Right ventricle myocardium inferior (tissue), 1 donor: ENCODE results near the gene ATP11C. TPM values are rescaled to one million over a fixed set of nuclear protein-coding genes. Genes with fewer than 3 reads are reported as not detected.
"Not testable (repeated sequence)": the region's sequence is repeated elsewhere in the genome, so short reads cannot be mapped to it uniquely, and the experiment has no call there.

Source experiments
- ATAC-seq: fragments of 200-7000 bp; cut with Tn5 transposase; one replicate; pipeline ENCODE4 v1.9.1; 2020; ENCODE audit warnings: mild to moderate bottlenecking, moderate library complexity
- DNase-seq: peaks from one replicate; pipeline ENCODE4 v3.0.0; 2021; ENCODE audit errors: missing footprints
- intact Hi-C: fragments of 100-400 bp; cut with DNase I; formaldehyde crosslinking; loops from one replicate; pipeline ENCODE4 v1.11.0; 2022
- total RNA-seq: library from RNA; stranded (reverse); fragmentation: NEBNext Ultra II Directional; extraction: Animal tissue kit (Norgen Biotek cat#: 25700); gene quantifications from one replicate; pipeline ENCODE4 v1.2.1, GENCODE V29; 2021
- donor health status: DM: no; HTN: yes; CAD: no; lungs with severe emphysema.

Gene ATP11C
- total RNA-seq, 1 donor from 2014 or later, result 6.0 TPM

DNA sequence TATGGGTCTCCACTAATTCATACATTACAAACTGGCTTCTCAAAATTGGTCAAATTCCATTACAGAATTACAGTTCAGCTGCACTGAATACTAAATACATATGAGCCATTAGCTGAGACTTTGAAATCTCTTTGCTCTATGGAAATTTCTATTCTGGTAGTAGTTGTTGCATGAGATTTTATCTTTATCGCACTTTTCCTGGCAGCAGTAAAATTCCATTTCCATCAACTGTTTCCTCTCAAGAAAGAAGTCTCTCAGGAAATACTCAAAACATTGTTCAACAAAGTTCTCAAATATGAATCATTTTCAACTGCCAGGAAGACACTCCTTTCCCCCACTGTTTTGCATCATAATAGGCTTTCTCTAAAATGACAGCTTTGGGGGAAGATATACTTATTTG lies 51.3 kb downstream of the ATP11C start:
- ATAC-seq (no peak), DNase-seq (no peak)
- intact Hi-C loops, result no loop called here

DNA sequence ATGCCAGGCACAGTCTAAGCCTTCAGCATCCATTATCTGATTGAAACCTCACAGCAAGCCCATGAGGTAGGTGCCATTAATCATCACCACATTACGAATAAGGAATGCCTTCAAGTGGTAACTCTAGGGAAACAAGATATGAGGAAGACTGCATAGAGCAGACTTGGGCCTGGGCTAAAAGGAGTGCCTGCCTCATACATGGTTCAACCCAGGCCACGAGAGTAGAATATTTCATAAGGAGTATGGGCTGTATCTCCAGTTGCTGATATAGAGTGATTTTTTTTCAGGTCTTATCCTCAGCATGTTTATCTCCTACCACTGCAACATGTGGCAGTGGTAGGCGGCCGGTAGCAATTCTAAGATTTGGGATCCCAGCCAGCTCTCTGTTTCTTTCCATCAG lies 51.7 kb downstream of the ATP11C start:
- intact Hi-C loops, result no loop called here
- DNase-seq, result no peak
- ATAC-seq, result no peak

DNA sequence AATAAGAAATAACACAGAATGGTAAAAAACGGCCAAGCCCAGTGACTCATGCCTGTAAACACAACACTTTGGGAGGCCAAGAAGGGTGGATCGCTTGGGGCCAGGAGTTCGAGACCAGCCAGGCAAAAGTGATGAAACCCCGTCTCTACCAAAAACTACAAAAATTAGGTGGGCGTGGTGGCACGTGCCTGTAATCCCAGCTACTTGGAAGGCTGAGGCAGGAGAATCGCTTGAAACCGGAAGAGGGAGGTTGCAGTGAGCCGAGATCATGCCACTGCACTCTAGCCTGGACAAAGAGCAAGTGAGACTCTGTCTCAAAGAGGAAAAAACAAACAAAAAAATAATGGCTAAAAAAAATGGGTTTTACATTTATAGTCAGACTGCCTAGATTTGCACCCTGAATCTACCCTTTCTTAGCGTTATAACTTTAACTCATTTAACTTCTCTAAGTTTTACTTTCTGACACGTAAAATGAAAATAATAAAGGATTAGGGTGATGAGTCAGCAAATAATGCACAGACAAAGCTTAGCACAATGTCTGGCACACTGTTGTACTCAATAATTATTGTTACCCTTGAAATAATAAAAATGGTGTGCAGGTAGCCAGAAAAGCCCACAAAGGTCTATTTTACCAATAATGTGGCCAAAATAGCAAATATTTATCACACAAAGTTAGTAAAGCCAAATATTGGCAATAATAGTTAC lies 55.0 kb downstream of the ATP11C start:
- ATAC-seq, result no peak
- no peak for DNase-seq
- intact Hi-C loops, result no loop called here

- intact Hi-C loops, result no loop called here
- DNase-seq, result no peak
- ATAC-seq, result no peak
These were observed 57.0 kb downstream of the ATP11C start for GRCh38 chrX:139875841-139876240.

DNA sequence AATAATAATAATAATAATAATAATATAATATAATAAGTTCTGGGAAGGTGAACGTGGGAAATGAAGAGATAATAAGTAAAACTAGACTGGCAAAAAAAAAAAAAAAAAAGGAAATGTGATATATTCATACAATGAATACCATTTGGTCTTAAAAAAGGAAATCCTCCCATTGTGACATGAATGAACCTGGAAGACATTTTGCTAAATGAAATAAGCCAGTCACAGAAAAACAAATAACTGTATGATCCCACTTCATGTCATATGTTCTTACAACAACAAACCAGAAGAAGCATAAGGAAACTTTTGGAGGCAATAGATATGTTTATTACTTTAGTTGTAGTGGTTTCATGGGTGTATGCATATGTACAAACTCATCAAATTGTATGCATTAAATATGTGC lies 63.1 kb downstream of the ATP11C start:
- intact Hi-C loops, result no loop called here
- ATAC-seq (no peak), DNase-seq (no peak)

GRCh38 chrX:139864640-139865039 lies 68.2 kb downstream of the ATP11C start:
- DNase-seq (no peak), ATAC-seq (no peak)
- intact Hi-C loops, result no loop called here

- intact Hi-C loops, result no loop called here
- DNase-seq, result no peak
- ATAC-seq, result no peak
These were observed 70.6 kb downstream of the ATP11C start for GRCh38 chrX:139862208-139862607.

- ATAC-seq, DNase-seq, intact Hi-C loops: not testable (repeated sequence)
These were observed 76.0 kb downstream of the ATP11C start for GRCh38 chrX:139856826-139857225.

DNA sequence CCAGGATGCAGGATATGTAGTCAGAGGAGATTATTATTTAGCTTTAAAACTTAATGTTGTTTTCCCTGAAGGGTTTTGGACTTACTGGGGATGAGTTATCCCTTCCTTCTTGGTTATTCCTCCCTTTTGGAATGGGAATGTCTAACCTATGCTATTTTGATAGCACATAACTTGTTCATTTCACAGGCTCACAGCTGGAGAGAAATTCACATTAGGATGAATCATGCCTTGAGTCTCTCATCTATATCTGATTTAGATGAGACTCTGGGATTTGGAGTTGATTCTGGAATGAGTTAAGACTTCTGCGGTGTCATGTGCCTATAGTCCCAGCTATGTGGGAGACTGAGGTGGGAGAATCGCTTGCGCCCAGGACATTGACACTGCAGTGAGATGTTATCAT lies 81.1 kb downstream of the ATP11C start:
- ATAC-seq (no peak), DNase-seq (no peak)
- intact Hi-C loops, result no loop called here

DNA sequence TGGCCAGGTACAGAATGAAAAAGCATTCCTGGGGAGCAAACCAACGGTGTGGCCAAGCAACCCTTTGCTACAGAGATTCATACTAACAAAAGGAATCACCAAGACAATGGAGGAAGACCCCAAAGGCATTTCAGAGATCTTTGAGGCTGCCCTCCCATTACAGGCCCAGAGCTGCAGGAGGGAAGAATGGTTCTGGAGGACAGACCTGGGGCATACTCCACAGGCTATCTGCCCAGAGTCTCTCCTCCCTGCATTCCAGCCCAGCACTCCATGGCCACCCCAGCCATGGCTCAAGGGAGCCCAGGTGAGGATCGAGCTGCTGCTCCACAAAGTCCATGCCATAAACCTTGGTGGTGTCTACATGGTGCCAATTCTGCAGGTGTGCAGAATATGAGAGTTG lies 81.9 kb downstream of the ATP11C start:
- DNase-seq (no peak), ATAC-seq (no peak)
- intact Hi-C loops, result no loop called here

DNA sequence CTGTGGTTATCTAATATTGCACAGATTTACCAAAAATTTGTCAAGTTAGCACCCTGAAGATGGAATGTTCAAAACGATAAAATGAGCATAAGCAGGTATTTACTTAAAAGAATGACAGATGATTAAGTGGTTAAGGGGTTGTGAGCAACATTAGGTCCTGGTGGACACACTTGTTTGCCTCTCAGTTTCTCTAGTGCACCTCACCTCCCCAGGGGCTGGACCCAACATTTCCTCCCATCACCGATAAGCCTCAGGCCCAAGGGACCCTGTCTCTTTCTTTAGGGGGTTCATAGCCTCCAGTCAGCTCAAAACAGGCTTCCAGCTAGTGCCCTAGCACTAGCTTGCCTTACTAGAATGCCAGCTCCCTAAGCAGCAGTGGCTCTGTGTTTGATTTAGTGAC lies 88.0 kb downstream of the ATP11C start:
- DNase-seq (no peak), ATAC-seq (no peak)
- intact Hi-C loops, result no loop called here

DNA sequence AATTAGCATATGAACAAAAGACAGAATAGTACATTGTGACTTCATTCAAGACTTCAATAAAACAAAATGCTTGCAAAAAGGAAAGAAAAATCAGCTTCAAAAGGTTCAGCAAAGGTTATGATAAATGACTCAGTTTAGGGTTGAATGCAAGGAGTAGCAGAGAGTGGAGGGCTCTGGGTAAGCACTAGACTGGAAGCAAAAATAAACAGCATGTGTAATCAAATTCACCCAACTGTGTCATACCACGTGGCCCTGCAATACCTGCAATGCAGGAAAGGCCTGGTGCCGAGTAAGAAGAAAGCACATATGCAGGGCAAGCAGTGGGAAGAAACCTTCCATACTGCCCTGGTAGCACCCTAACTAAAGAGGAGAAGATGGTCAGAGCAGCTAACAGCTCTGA lies 88.7 kb downstream of the ATP11C start:
- no peak for ATAC-seq
- DNase-seq, result no peak
- intact Hi-C loops, result no loop called here

DNA sequence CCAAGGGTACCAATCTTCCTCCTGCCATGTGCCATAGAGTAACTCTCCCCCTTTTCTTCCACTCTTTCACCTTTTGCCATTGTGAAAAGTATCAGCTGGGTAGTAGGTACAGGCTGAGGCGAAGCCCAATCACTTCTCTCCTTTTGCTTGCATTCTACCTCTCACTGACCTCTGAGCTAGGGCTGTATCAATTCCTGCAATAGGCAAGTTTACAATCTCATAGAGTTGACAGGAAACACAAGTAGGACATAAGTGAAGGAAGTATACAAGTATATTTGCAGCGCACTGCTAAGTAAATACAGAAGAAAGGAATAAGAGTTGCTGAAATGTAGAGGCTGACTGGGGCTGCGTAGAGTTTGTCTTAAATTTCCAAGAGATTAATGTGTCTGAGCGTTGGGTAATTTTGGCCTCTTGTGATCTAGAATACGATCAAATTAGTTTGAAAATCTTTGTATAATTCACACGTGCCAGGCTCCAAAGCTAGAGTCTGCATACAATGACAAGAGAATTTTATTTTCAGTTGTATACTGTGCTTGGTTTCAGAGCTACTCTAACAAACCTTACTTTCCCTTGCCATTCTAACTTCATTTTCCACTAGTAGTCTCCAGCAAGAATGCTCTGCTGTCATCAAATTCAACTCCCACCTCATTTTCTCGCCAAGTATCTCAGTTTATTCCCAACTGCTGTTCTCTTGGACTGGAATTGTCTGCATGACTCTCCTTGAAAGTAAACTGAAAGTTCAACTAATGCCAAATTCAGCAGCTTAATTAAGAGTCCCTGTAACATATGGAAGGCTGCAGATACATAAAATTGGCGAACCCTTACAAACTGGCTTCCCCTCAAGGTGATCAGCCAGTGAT lies 90.3 kb downstream of the ATP11C start:
- DNase-seq (no peak), ATAC-seq (no peak)
- intact Hi-C loops, result no loop called here

- ATAC-seq, DNase-seq, intact Hi-C loops: not testable (repeated sequence)
These were observed 96.5 kb downstream of the ATP11C start for GRCh38 chrX:139836335-139836734.

DNA sequence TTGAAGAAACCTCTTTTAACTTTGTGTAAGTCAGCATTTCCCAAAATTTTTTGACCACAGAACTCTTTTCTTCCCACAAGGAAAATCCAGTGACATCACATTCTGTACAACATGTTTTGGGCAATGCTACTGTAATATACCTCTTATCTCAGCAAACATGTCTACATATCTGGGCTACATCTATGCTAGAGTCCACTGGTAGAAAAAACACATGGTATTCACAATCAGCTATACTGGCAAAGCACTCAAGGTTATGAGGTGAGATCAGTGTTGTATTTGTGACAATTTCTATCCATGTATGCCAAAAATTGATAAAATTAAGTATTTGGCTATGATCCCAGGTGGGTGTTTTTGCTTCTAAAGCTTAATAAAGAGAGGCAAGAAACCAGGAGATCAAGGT lies 98.0 kb downstream of the ATP11C start:
- intact Hi-C loops, result no loop called here
- no peak for DNase-seq
- no peak for ATAC-seq

- intact Hi-C loops, result no loop called here
- DNase-seq (no peak), ATAC-seq (no peak)
These were observed 100.0 kb downstream of the ATP11C start for GRCh38 chrX:139832718-139833309.

DNA sequence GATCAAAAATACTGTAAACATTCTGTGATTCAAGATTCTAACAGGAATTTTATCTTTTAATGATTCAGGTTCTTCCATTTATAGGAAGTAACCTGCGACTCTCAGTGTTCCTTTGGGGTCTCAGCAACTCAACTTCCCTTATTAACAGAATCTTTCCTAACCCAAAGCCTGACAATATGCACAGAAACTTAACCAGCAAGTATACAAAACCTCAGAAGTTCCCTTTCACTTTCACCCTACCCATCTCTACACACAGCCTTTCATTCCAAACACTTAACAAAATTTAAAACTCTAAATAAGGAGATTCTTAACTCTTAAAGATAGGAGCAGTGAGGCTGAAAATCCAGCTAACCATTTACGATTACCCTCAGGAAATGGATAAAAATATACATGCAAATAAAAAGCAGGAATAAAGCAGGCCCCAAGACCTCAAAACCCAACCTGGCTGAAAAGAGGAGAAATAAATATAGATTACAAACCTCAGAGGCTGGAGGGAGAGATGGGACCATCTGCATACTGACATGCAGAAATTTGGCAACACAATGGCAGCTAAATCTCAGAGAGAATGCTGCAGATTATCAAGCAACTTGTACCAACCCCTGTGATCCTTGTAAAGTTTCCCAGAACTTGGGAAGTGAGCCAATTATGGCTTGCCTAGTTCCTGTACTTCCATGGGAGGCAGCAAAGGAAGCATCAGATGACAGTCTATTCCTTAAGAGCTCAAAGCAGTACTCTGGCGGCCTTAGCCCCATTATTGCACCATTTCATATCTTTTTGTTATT lies 101.0 kb downstream of the ATP11C start:
- DNase-seq (no peak), ATAC-seq (peak; percentile 59)
- intact Hi-C loops, result no loop called here

DNA sequence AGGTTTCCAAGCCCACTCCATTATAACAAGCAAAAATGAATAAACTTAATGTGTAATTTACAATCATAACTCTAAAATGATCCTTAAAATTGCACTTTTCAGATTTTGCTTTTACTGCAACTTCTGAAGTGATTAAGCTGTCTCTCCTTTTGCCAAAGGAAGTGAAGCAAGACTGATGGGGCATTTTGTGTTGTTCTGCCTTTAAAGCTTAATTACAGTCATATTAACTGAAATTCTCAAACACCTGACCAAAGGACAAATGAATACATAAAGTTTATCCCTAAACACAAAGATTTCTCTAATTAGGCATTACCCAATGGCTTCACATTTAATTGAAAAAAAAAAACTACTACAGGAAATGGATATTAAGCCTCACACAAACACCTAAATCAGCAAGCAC lies 101.8 kb downstream of the ATP11C start:
- ATAC-seq (no peak), DNase-seq (no peak)
- intact Hi-C loops, result no loop called here

DNA sequence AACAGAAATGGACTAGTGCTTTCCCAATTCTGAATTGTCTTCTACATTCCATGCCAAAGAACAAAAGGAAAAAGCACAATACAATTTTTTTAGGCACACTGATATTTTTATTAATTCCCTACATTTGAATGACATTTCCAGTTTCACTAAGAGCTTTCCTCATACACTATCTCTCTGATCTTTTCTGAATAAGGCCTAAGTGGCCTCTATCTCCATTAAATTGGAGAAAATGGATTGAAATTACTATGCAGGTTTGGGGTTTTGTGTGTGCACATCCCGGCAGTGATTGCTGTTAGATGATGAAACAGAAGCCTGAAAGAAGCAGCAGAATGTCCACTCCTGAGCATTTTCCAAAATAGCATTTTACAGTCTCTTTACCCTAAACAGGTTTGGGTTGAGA lies 104.0 kb downstream of the ATP11C start:
- no peak for ATAC-seq
- intact Hi-C loops, result loop anchor here (2.0 kb wide), 1 partner anchor 104 kb away; the partner anchor contains the start of gene ATP11C
- DNase-seq, result no peak
